Transverse colon (tissue), 4 donors: ENCODE data around the gene LILRA1. TPM values are rescaled to one million over a fixed set of nuclear protein-coding genes. Genes with fewer than 3 reads are reported as not detected.
"Not testable (repeated sequence)": the region's sequence is repeated elsewhere in the genome, so short reads cannot be mapped to it uniquely, and the experiment has no call there.

Experiments used
- DNase-seq: peaks from one replicate; pipeline ENCODE4 v3.0.0-alpha.2; 2019
- H3K27ac ChIP-seq, 4 donors: fragments of 200-600 bp; sonication (generic); 2 replicates each; pipeline ENCODE4 v1.5.1; 2016 to 2018; ENCODE audit warnings: inconsistent platforms in 4 of 4
- H3K27me3 ChIP-seq: fragments of 200-600 bp; sonication (generic); 2 replicates; pipeline ENCODE4 v1.5.1; 2017; ENCODE audit warnings: inconsistent platforms
- H3K36me3 ChIP-seq, 4 donors: fragments of 200-600 bp; sonication (generic); 2 replicates each; pipeline ENCODE4 v1.5.1; 2017 to 2019; ENCODE audit warnings: inconsistent platforms in 4 of 4
- H3K4me1 ChIP-seq, 4 donors: fragments of 200-600 bp; sonication (generic); 2 replicates each; pipeline ENCODE4 v1.5.1; 2017 to 2020; ENCODE audit warnings: inconsistent platforms in 4 of 4
- H3K4me3 ChIP-seq, 4 donors: fragments of 200-600 bp; sonication (generic); 1 replicate in 1 of 4; 2 replicates in 3 of 4; pipeline versions ENCODE4 v1.5.1 to v1.6.1; 2017 to 2019; ENCODE audit warnings: inconsistent platforms in 4 of 4
- H3K9me3 ChIP-seq, 2 donors: fragments of 200-600 bp; sonication (generic); 2 replicates each; pipeline ENCODE4 v1.5.1; 2017 to 2019; ENCODE audit warnings: inconsistent platforms in 2 of 2
- EP300 ChIP-seq: sonication (generic); formaldehyde crosslinking; IDR thresholded peaks from one replicate; pipeline ENCODE4 v1.6.1; 2017; ENCODE audit warnings: antibody characterized with exemption, low read depth
- POLR2A ChIP-seq: fragments of 450-650 bp; IDR thresholded peaks from one replicate; pipeline ENCODE4 v1.6.1; 2016; ENCODE audit warnings: antibody characterized with exemption, mild to moderate bottlenecking, moderate library complexity
- POLR2AphosphoS5 ChIP-seq, 3 donors: sonication (generic); formaldehyde crosslinking; IDR thresholded peaks; one replicate each; pipeline ENCODE4 v1.6.1; 2016; ENCODE audit warnings: antibody characterized with exemption in 3 of 3
- WGBS, 2 donors: methylation state at CpG; one replicate each; pipeline ENCODE4 v1.1.5; 2018; ENCODE audit warnings: low coverage in 1 of 2; 5-methylcytosine and 5-hydroxymethylcytosine counted together
- in situ Hi-C, 4 donors: fragments of 200-750 bp; cut with MboI; loops; one replicate each; pipeline versions ENCODE4 v1.15.0 to v1.15.1; 2017; ENCODE audit warnings: low sequenced_read_pairs in 3 of 4, low pct_ligation_motif_present in 1 of 4, low pct_unique_long_range_greater_than_20kb in 1 of 4
- intact Hi-C: fragments of 100-400 bp; cut with DNase I; formaldehyde crosslinking; loops from one replicate; pipeline ENCODE4 v1.15.1; 2023; ENCODE audit warnings: low total_unique reads
- total RNA-seq, 4 donors: library from RNA; depleted of rRNA; stranded (reverse); fragments of >200 nt; gene quantifications; one replicate each; pipeline ENCODE4 v1.1.0, GENCODE V29; 2016
- TF ChIP-seq, protein P1 (sequence below), 5 experiments: fragments of 200-600 bp in 3 of 5; fragments of 450-650 bp in 2 of 5; sonication (generic) in 3 of 5; IDR thresholded peaks; 1 replicate in 2 of 5; 2 replicates in 3 of 5; pipeline ENCODE4 v1.5.1; 2016 to 2017; ENCODE audit warnings: antibody characterized with exemption in 5 of 5, inconsistent platforms in 3 of 5, mild to moderate bottlenecking in 2 of 5, moderate library complexity in 1 of 5

The LILRA1 gene
- total RNA-seq, 4 donors from 2014 or later = 0.16 to 4.5 (median 0.27) TPM; not detected in 1

DNA sequence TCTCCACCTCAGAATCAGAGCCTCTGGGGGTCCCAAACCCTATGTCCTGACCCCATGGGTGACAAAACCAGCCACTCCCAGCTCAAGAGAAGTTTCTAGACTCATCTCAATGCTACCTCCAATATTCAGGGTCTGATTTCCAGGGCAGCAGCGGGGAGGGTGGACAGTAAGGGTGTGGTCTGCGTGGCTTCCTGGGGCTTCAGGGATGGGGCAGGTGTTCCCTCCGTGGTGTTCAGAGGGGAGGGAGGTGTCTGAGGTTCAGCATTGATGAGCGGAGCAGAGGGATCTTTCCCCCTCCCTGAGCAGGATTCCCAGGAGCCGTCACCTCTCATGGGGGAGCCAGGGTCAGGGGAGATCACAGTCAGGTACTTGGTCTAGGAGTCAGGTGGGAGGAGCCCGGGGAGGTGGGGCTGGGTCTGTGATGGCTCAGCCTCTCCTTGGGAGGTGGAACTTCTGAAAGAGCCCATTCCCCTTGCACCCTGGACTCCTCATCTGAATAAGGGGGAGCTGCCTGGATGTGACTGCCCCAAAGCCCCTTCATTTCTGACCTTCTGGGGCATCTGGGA is 16.9 kb upstream of the LILRA1 start:
- Histone ChIP-seq H3K4me3 (no peak overlapping the region), H3K4me1 (no peaks in the 10 kb centered on the region), H3K9me3 (no peaks in the 10 kb centered on the region), H3K27me3 (peaks cover 5% of the 10 kb centered on the region), H3K27ac (no peak overlapping the region), H3K36me3 (no peaks in the 10 kb centered on the region)
- in situ Hi-C loops = no loop called here
- WGBS, 2 donors = 54% methylated on average over 6 of the region's 6 CpGs; no CpG with 5 or more reads in 1 of the 2 donors
- TF ChIP-seq, protein P1, sequence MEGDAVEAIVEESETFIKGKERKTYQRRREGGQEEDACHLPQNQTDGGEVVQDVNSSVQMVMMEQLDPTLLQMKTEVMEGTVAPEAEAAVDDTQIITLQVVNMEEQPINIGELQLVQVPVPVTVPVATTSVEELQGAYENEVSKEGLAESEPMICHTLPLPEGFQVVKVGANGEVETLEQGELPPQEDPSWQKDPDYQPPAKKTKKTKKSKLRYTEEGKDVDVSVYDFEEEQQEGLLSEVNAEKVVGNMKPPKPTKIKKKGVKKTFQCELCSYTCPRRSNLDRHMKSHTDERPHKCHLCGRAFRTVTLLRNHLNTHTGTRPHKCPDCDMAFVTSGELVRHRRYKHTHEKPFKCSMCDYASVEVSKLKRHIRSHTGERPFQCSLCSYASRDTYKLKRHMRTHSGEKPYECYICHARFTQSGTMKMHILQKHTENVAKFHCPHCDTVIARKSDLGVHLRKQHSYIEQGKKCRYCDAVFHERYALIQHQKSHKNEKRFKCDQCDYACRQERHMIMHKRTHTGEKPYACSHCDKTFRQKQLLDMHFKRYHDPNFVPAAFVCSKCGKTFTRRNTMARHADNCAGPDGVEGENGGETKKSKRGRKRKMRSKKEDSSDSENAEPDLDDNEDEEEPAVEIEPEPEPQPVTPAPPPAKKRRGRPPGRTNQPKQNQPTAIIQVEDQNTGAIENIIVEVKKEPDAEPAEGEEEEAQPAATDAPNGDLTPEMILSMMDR (IDR thresholded peaks at IDR 0.05) = no peak
- TF ChIP-seq EP300 = no peak
- no peak for TF ChIP-seq POLR2AphosphoS5 (IDR thresholded peaks at IDR 0.05)
- no peak for TF ChIP-seq POLR2A
- intact Hi-C loops = no loop called here
- no peak for DNase-seq

DNA sequence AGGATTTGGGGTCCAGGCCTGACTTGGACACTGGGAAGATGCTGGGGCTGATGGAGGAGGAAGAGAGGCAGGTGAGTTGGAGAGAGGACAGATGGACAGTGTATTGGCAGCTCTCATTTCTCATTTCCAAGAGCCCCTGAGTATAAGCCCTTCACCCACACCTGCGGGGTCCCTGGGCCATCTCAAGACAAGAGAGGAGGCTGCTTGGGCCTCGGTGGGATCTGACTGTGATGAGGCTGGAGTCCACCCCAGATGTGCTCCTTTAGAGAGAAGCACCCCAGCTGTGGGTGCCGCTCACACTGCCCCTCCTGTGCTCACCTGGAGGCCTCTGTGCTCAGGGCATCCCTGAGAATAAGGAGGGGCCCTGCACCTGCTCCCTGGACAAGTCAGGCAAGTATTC is 16.1 kb upstream of the LILRA1 start:
- Histone ChIP-seq H3K27me3 (peaks cover 5% of the 10 kb centered on the region), H3K4me1 (no peaks in the 10 kb centered on the region), H3K36me3 (no peaks in the 10 kb centered on the region), H3K4me3 (no peak overlapping the region), H3K9me3 (no peaks in the 10 kb centered on the region), H3K27ac (no peak overlapping the region)
- WGBS, 2 donors = 80% methylated on average over 3 of the region's 3 CpGs; no CpG with 5 or more reads in 1 of the 2 donors
- in situ Hi-C loops (no loop called here), intact Hi-C loops (no loop called here)
- TF ChIP-seq POLR2A (no peak), POLR2AphosphoS5 (IDR thresholded peaks at IDR 0.05) (no peak), EP300 (no peak)
- TF ChIP-seq, protein P1 (IDR thresholded peaks at IDR 0.05) = no peak
- DNase-seq = no peak

DNA sequence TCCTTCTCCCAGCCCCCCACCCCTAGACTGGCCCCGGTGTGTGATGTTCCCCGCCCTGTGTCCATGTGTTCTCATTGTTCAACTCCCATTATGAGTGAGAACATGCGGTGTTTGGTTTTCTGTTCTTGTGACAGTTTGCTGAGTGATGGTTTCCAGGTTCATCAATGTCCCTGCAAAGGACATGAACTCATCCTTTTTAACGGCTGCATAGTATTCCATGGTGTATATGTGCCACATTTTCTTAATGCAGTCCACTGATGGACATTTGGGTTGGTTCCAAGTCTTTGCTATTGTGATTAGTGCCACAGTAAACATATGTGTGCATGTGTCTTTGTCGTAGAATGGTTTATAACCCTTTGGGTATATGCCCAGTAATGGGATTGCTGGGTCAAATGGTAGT is 15.2 kb upstream of the LILRA1 start:
- H3K4me1 ChIP-seq, in situ Hi-C loops, H3K27me3 ChIP-seq, H3K27ac ChIP-seq, H3K9me3 ChIP-seq, DNase-seq, H3K36me3 ChIP-seq, H3K4me3 ChIP-seq, intact Hi-C loops: not testable (repeated sequence)
- WGBS, 2 donors = 83 to 100% methylated on average over 1 to 5 of the region's 5 CpGs

DNA sequence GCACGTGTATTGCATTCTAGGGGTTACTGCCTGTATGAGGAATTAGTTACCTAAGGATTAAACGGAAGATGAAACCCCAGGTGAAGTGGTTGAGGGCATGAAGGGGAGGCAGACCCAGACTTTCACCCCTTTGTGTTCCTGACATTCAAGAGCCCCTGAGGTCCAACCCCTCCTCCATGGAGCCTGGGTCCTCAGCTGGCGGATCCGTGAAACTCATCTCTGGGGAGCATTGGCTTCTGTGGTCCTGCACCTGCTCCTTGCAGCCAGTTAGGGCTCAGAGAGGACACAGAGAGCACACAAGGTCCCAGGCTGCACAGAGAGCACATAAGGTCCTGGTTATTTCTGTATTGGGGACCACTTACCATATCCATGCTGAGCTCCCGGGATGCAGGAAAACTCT is 7.0 kb upstream of the LILRA1 start:
- in situ Hi-C loops = loop anchor here in 1 of 4 donors (5.0 kb wide), 1 partner anchor 304 kb away; the partner anchor contains the start of gene LILRB2
- intact Hi-C loops = no loop called here
- Histone ChIP-seq H3K27ac (no peak overlapping the region), H3K9me3 (no peaks in the 10 kb centered on the region), H3K4me1 (no peaks in the 10 kb centered on the region), H3K36me3 (no peaks in the 10 kb centered on the region), H3K27me3 (no peaks in the 10 kb centered on the region), H3K4me3 (no peak overlapping the region)
- DNase-seq = no peak
- TF ChIP-seq, protein P1 (IDR thresholded peaks at IDR 0.05) = no peak
- TF ChIP-seq POLR2A (no peak), EP300 (no peak), POLR2AphosphoS5 (IDR thresholded peaks at IDR 0.05) (no peak)
- 52 to 100% methylated on average over 1 to 5 of the region's 5 CpGs for WGBS, 2 donors

DNA sequence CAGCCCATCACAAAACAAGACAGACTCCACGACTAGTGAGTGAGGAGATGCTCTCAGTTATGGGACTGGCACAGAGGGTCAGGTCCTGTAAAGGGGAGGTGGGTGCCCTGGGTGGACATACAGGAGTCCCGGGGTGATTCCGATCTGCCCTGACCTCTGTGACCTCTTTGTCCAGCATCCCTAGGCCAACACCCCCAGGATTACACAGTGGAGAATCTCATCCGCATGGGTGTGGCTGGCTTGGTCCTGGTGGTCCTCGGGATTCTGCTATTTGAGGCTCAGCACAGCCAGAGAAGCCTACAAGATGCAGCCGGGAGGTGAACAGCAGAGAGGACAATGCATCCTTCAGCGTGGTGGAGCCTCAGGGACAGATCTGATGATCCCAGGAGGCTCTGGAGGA is 6.4 kb upstream of the LILRA1 start:
- intact Hi-C loops (no loop called here), in situ Hi-C loops (loop anchor here in 1 of 4 donors (5.0 kb wide), 1 partner anchor 305 kb away; the partner anchor contains the start of gene LILRB2)
- 62% methylated on average over 7 of the region's 7 CpGs; no CpG with 5 or more reads in 1 of the 2 donors for whole genome bisulfite sequencing, 2 donors
- DNase-seq = no peak
- H3K27me3 ChIP-seq = no peaks in the 10 kb centered on the region
- H3K27ac ChIP-seq = no peak overlapping the region
- no peaks in the 10 kb centered on the region for H3K36me3 ChIP-seq
- no peaks in the 10 kb centered on the region for H3K9me3 ChIP-seq
- no peak for TF ChIP-seq POLR2AphosphoS5 (IDR thresholded peaks at IDR 0.05)
- no peak for TF ChIP-seq POLR2A
- no peak for TF ChIP-seq EP300
- TF ChIP-seq, protein P1 (IDR thresholded peaks at IDR 0.05) = no peak
- H3K4me1 ChIP-seq = no peaks in the 10 kb centered on the region
- no peak overlapping the region for H3K4me3 ChIP-seq

DNA sequence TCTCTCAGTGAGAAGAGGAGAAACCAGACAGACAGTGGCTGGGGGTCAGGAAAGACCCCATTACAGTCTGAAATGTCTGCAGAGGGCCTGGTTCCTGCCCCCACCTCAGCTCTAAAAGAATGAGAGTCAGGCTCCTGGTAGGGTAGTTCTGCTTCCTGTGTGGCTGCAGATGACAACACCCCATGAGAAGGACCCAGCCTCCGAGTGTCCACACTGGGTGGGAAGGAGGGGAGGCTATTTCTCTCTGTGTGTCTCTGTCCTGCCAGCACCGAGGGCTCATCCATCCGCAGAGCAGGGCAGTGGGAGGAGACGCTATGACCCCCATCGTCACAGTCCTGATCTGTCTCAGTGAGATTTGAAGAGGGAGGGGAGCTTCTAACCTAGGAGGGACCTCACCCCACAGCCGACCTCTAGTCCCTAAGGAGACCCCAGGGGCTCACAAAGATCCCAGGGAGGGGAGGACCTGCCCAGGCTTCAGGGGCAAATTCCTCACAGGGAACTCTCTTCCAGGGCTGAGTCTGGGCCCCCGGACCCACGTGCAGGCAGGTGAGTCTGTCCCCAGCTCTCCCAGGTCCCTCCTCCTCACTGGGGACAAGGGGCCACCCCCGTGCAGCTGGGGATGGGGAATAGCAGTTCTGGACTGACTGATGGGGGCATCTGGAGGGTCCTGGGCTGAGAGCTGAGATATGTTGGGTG is 647 bp downstream of the LILRA1 start:
- DNase-seq, H3K36me3 ChIP-seq, H3K4me3 ChIP-seq, intact Hi-C loops, H3K4me1 ChIP-seq, in situ Hi-C loops, H3K27me3 ChIP-seq, H3K27ac ChIP-seq, H3K9me3 ChIP-seq: not testable (repeated sequence)
- WGBS, 2 donors = 53% methylated on average over 5 of the region's 9 CpGs; no CpG with 5 or more reads in 1 of the 2 donors
